Measurements from ENCODE around the gene MRTFB. TPM values are rescaled to one million over a fixed set of nuclear protein-coding genes. Genes with fewer than 3 reads are reported as not detected.

MRTFB gene
- total RNA-seq, 6 experiments from 2014 or later = 15.7 to 23.9 (median 18.6) TPM

GRCh38 chr16:14148016-14148415, 76.9 kb downstream of the MRTFB start:
- ATAC-seq = no peak
- intact Hi-C loops (cut with DNase I) = no loop called here

GRCh38 chr16:14148569-14148968, 77.5 kb downstream of the MRTFB start:
- H3K27me3 ChIP-seq = no peaks in the 10 kb centered on the region
- H3K36me3 ChIP-seq = no peaks in the 10 kb centered on the region
- 97% methylated on average over 8 of the region's 8 CpGs for WGBS (ENCODE audit: insufficient coverage, low coverage, low lambda C conversion rate, missing lambda C conversion rate)
- intact Hi-C loops (cut with DNase I) = no loop called here
- no peaks in the 10 kb centered on the region for H3K9me3 ChIP-seq
- no peak overlapping the region for H3K27ac ChIP-seq
- ATAC-seq = no peak
- no peak overlapping the region for H3K4me3 ChIP-seq
- TF ChIP-seq CTCF (IDR thresholded peaks at IDR 0.05) (no peak), POLR2A (IDR thresholded peaks at IDR 0.05) (no peak)
- DNase-seq = no peak
- H3K4me1 ChIP-seq = peaks cover 0 to 20% (median 8%) of the 10 kb centered on the region in 4 donors

More at GRCh38 chr16:14148016-14148415, 76.9 kb downstream of the MRTFB start:
- WGBS (ENCODE audit: insufficient coverage, low coverage, low lambda C conversion rate, missing lambda C conversion rate) = 86% methylated on average over 2 of the region's 2 CpGs
- TF ChIP-seq CTCF (IDR thresholded peaks at IDR 0.05) = no peak
- TF ChIP-seq POLR2A (IDR thresholded peaks at IDR 0.05) = no peak
- Histone ChIP-seq H3K36me3 (no peaks in the 10 kb centered on the region), H3K27ac (no peak overlapping the region), H3K27me3 (no peaks in the 10 kb centered on the region), H3K4me1 (peaks cover 0 to 20% (median 8%) of the 10 kb centered on the region in 4 donors), H3K9me3 (no peaks in the 10 kb centered on the region), H3K4me3 (no peak overlapping the region)
- no peak for DNase-seq

- no peaks in the 10 kb centered on the region for H3K9me3 ChIP-seq
- no peak overlapping the region for H3K4me3 ChIP-seq
- H3K36me3 ChIP-seq = no peaks in the 10 kb centered on the region
- ATAC-seq (no peak), DNase-seq (no peak)
- 98% methylated on average over 5 of the region's 5 CpGs for WGBS (ENCODE audit: insufficient coverage, low coverage, low lambda C conversion rate, missing lambda C conversion rate)
- peak overlapping the region in 2 of 3 donors; percentile 58 to 66 for H3K27ac ChIP-seq
- intact Hi-C loops (cut with DNase I) = no loop called here
- no peak for TF ChIP-seq CTCF (IDR thresholded peaks at IDR 0.05)
- no peak for TF ChIP-seq POLR2A (IDR thresholded peaks at IDR 0.05)
- H3K27me3 ChIP-seq = no peaks in the 10 kb centered on the region
- H3K4me1 ChIP-seq = peaks cover 0 to 20% (median 8%) of the 10 kb centered on the region in 4 donors
These were observed 79.7 kb downstream of the MRTFB start for GRCh38 chr16:14150796-14151195.

GRCh38 chr16:14151256-14152030, 80.3 kb downstream of the MRTFB start:
- 24% methylated on average over 2 of the region's 2 CpGs for WGBS (ENCODE audit: insufficient coverage, low coverage, low lambda C conversion rate, missing lambda C conversion rate)
- peak overlapping the region in 2 of 3 donors; percentile 58 to 66 for H3K27ac ChIP-seq
- DNase-seq (peak in 1 of 3 donors; percentile 73), ATAC-seq (peak; percentile 80 to 91 (median 86))
- no peak for TF ChIP-seq POLR2A (IDR thresholded peaks at IDR 0.05)
- no peak for TF ChIP-seq CTCF (IDR thresholded peaks at IDR 0.05)
- no peak overlapping the region for H3K4me3 ChIP-seq
- H3K4me1 ChIP-seq = peaks cover 0 to 20% (median 8%) of the 10 kb centered on the region in 4 donors
- no peaks in the 10 kb centered on the region for H3K9me3 ChIP-seq
- intact Hi-C loops (cut with DNase I) = no loop called here
- H3K36me3 ChIP-seq = no peaks in the 10 kb centered on the region
- H3K27me3 ChIP-seq = no peaks in the 10 kb centered on the region
